Hepatocyte (in vitro differentiated cells): ENCODE measurements around the gene TRPC4AP. TPM values are rescaled to one million over a fixed set of nuclear protein-coding genes. Genes with fewer than 3 reads are reported as not detected.

Source experiments
- DNase-seq: peaks from one replicate; pipeline ENCODE4 v3.0.0-alpha.2; 2016; ENCODE audit warnings: low spot score
- H2AFZ ChIP-seq: fragments of 200-600 bp; sonication (generic); 2 replicates; pipeline ENCODE4 v1.6.0; 2016; ENCODE audit warnings: antibody characterized with exemption, mild to moderate bottlenecking
- H3K27ac ChIP-seq: fragments of 200-600 bp; sonication (generic); 2 replicates; pipeline ENCODE4 v1.5.1; 2016; ENCODE audit warnings: mild to moderate bottlenecking
- H3K27me3 ChIP-seq: fragments of 200-600 bp; sonication (generic); 2 replicates; pipeline ENCODE4 v1.6.1; 2016
- H3K36me3 ChIP-seq: fragments of 200-600 bp; sonication (generic); replicated peaks from 2 replicates; pipeline ENCODE4 v1.5.1; 2016; ENCODE audit warnings: low read depth; ENCODE audit not compliant: insufficient read depth
- H3K4me1 ChIP-seq: fragments of 200-600 bp; sonication (generic); 2 replicates; pipeline ENCODE4 v1.5.1; 2016; ENCODE audit warnings: mild to moderate bottlenecking, moderate library complexity; ENCODE audit not compliant: insufficient read depth
- H3K4me2 ChIP-seq: fragments of 200-600 bp; sonication (generic); 2 replicates; pipeline ENCODE4 v1.6.0; 2016
- H3K4me3 ChIP-seq: fragments of 200-600 bp; sonication (generic); 2 replicates; pipeline ENCODE4 v1.5.1; 2016; ENCODE audit warnings: mild to moderate bottlenecking
- H3K79me2 ChIP-seq: fragments of 200-600 bp; sonication (generic); 2 replicates; pipeline ENCODE4 v1.6.0; 2017; ENCODE audit warnings: mild to moderate bottlenecking
- H3K9me2 ChIP-seq: fragments of 200-600 bp; sonication (generic); replicated peaks from 2 replicates; pipeline ENCODE4 v1.6.0; 2017; ENCODE audit warnings: mild to moderate bottlenecking; ENCODE audit not compliant: insufficient read depth
- H3K9me3 ChIP-seq: fragments of 200-600 bp; sonication (generic); 2 replicates; pipeline ENCODE4 v1.5.1; 2016; ENCODE audit warnings: low read depth, mild to moderate bottlenecking
- H4K20me1 ChIP-seq: fragments of 200-600 bp; sonication (generic); 2 replicates; pipeline ENCODE4 v1.6.0; 2016; ENCODE audit warnings: mild to moderate bottlenecking; ENCODE audit not compliant: insufficient read depth, poor library complexity, severe bottlenecking
- EZH2 ChIP-seq: fragments of 200-600 bp; sonication (generic); IDR thresholded peaks from 2 replicates; pipeline ENCODE4 v1.6.1; 2016; ENCODE audit warnings: antibody characterized with exemption, mild to moderate bottlenecking, borderline replicate concordance
- EZH2phosphoT487 ChIP-seq: fragments of 200-600 bp; sonication (generic); IDR thresholded peaks from one replicate; pipeline ENCODE4 v1.6.1; 2018; ENCODE audit warnings: antibody characterized with exemption, mild to moderate bottlenecking, low read depth, moderate library complexity; ENCODE audit not compliant: unreplicated experiment, severe bottlenecking
- WGBS: methylation state at CpG from one replicate; pipeline ENCODE4 v1.1.6; 2016; ENCODE audit warnings: low lambda C conversion rate; ENCODE audit errors: missing lambda C conversion rate; 5-methylcytosine and 5-hydroxymethylcytosine counted together
- polyA plus RNA-seq: library from polyadenylated mRNA; unstranded; fragments of >200 nt; fragmentation: Nextera tagmentation; extraction: Ambion mirVana; gene quantifications from 2 replicates; pipeline ENCODE4 v1.2.1, GENCODE V29; 2016
- total RNA-seq: library from RNA; depleted of rRNA; stranded (reverse); fragments of >200 nt; gene quantifications from 2 replicates; pipeline ENCODE4 v1.2.3, GENCODE V29; 2014
- TF ChIP-seq, protein P1 (sequence below): fragments of 200-600 bp; sonication (generic); IDR thresholded peaks from 2 replicates; pipeline ENCODE4 v1.5.1; 2016; ENCODE audit warnings: antibody characterized with exemption, mild to moderate bottlenecking; ENCODE audit not compliant: poor library complexity

TRPC4AP gene
- total and polyA plus RNA-seq, 2 experiments from 2014 or later: 88.6 to 94.9 TPM

DNA sequence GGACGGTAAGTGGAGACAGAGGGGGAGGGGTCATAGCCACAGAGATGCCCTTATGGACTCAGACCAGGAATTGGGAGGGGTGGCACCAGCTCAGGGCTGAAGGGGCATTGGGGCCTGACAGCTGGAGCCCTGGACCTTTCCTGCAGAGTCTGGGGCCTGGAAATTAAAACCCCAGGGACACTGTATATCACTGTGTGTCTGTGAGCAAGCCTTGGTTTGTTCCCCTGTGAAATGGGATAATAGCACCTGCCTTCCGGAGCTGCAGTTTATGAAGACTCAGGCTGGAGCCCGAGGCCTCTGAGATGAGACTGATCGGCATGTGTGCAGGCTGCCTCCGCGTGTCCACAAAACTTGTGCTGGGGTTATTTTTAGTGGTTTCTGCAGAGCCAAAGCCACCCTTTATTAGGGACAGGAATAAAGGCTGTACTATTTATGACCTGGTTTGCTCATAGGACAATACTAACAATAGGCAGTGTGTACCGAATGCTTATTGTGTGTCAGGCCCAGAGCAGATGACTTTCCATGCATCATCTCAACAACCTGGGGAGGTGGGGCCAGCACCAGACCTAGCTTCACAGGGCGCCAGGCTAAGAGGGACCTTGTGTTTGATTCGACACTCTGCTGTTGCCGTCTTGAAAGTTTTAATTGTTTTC is 114.4 kb downstream of the TRPC4AP start:
- H3K9me2 ChIP-seq: no peaks in the 10 kb centered on the region
- no peak for TF ChIP-seq EZH2phosphoT487
- TF ChIP-seq EZH2: no peak
- TF ChIP-seq, protein P1, sequence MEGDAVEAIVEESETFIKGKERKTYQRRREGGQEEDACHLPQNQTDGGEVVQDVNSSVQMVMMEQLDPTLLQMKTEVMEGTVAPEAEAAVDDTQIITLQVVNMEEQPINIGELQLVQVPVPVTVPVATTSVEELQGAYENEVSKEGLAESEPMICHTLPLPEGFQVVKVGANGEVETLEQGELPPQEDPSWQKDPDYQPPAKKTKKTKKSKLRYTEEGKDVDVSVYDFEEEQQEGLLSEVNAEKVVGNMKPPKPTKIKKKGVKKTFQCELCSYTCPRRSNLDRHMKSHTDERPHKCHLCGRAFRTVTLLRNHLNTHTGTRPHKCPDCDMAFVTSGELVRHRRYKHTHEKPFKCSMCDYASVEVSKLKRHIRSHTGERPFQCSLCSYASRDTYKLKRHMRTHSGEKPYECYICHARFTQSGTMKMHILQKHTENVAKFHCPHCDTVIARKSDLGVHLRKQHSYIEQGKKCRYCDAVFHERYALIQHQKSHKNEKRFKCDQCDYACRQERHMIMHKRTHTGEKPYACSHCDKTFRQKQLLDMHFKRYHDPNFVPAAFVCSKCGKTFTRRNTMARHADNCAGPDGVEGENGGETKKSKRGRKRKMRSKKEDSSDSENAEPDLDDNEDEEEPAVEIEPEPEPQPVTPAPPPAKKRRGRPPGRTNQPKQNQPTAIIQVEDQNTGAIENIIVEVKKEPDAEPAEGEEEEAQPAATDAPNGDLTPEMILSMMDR: no peak
- no peak overlapping the region for H3K4me3 ChIP-seq
- H3K4me2 ChIP-seq: no peak overlapping the region
- H3K27ac ChIP-seq: no peak overlapping the region
- no peaks in the 10 kb centered on the region for H4K20me1 ChIP-seq
- WGBS: 74% methylated on average over 10 of the region's 10 CpGs
- peaks cover 3% of the 10 kb centered on the region for H3K27me3 ChIP-seq
- H3K4me1 ChIP-seq: no peaks in the 10 kb centered on the region
- H3K9me3 ChIP-seq: no peaks in the 10 kb centered on the region
- no peaks in the 10 kb centered on the region for H3K79me2 ChIP-seq
- no peaks in the 10 kb centered on the region for H3K36me3 ChIP-seq
- no peak for DNase-seq
- H2AFZ ChIP-seq: no peak overlapping the region

DNA sequence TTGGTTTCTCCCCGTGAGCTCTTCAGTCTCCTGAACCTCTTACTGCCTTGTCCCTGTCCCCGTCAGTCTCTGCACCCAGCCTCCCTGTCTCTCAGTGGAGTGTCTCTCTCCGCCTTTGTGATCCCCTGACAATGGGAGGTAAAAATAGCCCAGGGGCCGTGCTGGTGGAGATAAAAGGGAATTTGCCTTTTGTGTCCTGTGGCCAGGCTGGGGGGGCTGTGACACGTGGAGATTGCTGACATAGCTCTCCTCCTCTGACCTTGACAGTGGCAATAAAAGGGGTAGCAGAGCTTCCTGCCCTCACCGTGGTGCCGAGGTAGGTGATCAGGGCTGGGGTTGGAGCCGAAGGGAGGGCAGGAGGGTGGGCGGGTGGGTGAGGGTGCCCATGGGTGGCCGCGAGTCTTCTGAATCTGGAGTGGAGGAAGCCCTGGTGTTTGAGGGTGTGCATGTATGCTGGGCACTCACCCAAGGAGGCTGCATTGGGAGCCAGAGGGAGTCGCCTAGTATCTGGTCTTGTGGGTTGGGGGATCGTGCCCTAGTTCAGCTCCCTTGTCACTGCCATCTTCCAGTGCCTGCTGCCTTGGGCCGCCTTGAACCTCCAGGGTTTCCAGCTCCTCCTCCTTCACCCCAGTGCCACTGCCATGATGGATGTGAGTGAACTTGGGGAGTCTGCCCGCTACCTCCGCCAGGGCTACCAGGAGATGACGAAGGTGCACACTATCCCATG is 115.1 kb downstream of the TRPC4AP start:
- Histone ChIP-seq H3K9me3 (no peaks in the 10 kb centered on the region), H3K9me2 (no peaks in the 10 kb centered on the region), H3K36me3 (no peaks in the 10 kb centered on the region), H3K4me3 (no peak overlapping the region), H3K79me2 (no peaks in the 10 kb centered on the region), H3K27ac (no peak overlapping the region), H2AFZ (no peak overlapping the region), H3K4me2 (no peak overlapping the region), H3K4me1 (no peaks in the 10 kb centered on the region), H3K27me3 (peaks cover under 1% of the 10 kb centered on the region), H4K20me1 (no peaks in the 10 kb centered on the region)
- DNase-seq: no peak
- 58% methylated on average over 16 of the region's 17 CpGs for WGBS
- TF ChIP-seq EZH2 (no peak), EZH2phosphoT487 (no peak)
- TF ChIP-seq, protein P1: no peak

DNA sequence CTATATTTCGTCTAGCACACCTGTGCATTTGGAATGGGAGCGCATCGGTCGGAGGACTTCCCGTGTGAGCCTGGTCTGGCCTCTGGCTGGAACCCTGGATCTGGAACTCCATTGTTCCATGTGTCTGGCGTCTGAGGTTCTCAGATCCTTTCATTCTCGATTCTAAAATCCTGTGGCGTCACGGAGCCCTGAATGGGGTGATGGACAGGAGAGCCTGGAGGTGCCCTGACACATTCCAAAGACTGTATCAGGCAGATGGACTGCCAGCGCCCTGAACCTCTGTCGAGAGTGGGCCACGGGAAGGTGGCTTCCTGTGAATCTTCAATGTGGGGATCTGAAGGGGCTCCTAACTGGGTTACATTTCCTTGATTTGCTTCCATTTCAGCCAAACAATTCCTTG is 116.3 kb downstream of the TRPC4AP start:
- Histone ChIP-seq H3K9me2 (no peaks in the 10 kb centered on the region), H3K9me3 (no peaks in the 10 kb centered on the region), H3K27ac (no peak overlapping the region), H3K79me2 (no peaks in the 10 kb centered on the region), H2AFZ (no peak overlapping the region), H3K4me3 (no peak overlapping the region), H3K36me3 (no peaks in the 10 kb centered on the region), H4K20me1 (no peaks in the 10 kb centered on the region), H3K4me2 (no peak overlapping the region), H3K27me3 (no peaks in the 10 kb centered on the region), H3K4me1 (no peaks in the 10 kb centered on the region)
- TF ChIP-seq, protein P1: no peak
- TF ChIP-seq EZH2phosphoT487 (no peak), EZH2 (no peak)
- no peak for DNase-seq
- WGBS: 87% methylated on average over 12 of the region's 12 CpGs
